Stimulated activated effector memory CD8-positive, alpha-beta T cell treated with anti-CD3 and anti-CD28 coated beads, Interleukin-12 subunit alpha, Interleukin-12 subunit beta, amount 100 ng/mL, for 72 hours (primary cell): Measurements from ENCODE around the gene RPS5.
"Not testable (repeated sequence)": the region's sequence is repeated elsewhere in the genome, so short reads cannot be mapped to it uniquely, and the experiment has no call there.

Source experiments
- ATAC-seq: fragments of 150-1000 bp; cut with Tn5 transposase; 2 replicates; pipeline ENCODE4 v1.10.0; 2021
- DNase-seq, 2 donors: peaks; one replicate each; pipeline ENCODE4 v3.0.0; 2021 to 2022; ENCODE audit warnings: low spot score in 2 of 2
- H3K27ac Mint-ChIP-seq: one replicate; pipeline ENCODE4 v1.8.0; 2022; ENCODE audit warnings: mild to moderate bottlenecking, mixed read lengths
- H3K36me3 Mint-ChIP-seq: one replicate; pipeline ENCODE4 v1.8.0; 2022; ENCODE audit warnings: mild to moderate bottlenecking, mixed read lengths
- H3K4me1 Mint-ChIP-seq: one replicate; pipeline ENCODE4 v1.8.0; 2022; ENCODE audit warnings: mixed read lengths
- H3K4me3 Mint-ChIP-seq: one replicate; pipeline ENCODE4 v1.8.0; 2022; ENCODE audit warnings: mild to moderate bottlenecking, mixed read lengths
- H3K9me3 Mint-ChIP-seq: one replicate; pipeline ENCODE4 v1.8.0; 2022; ENCODE audit warnings: mixed read lengths

Gene RPS5

GRCh38 chr19:58403920-58404478, 16.9 kb downstream of the RPS5 start:
- not testable (repeated sequence) for H3K27ac Mint-ChIP-seq, H3K4me3 Mint-ChIP-seq, H3K9me3 Mint-ChIP-seq, DNase-seq, ATAC-seq
- Mint-ChIP-seq H3K4me1 (peaks cover 39% of the 10 kb centered on the region), H3K36me3 (peaks cover 15% of the 10 kb centered on the region)

- peaks cover 14% of the 10 kb centered on the region for H3K36me3 Mint-ChIP-seq
- peak overlapping the region; percentile 92 for H3K4me3 Mint-ChIP-seq
- no peaks in the 10 kb centered on the region for H3K9me3 Mint-ChIP-seq
- DNase-seq (no peak), ATAC-seq (no peak)
- H3K4me1 Mint-ChIP-seq, result peaks cover 37% of the 10 kb centered on the region
- peak overlapping the region; percentile 90 for H3K27ac Mint-ChIP-seq
Observed at GRCh38 chr19:58406818-58407657, 20.0 kb downstream of the RPS5 start.

- Mint-ChIP-seq H3K27ac (peak overlapping the region; percentile 90), H3K36me3 (peaks cover 20% of the 10 kb centered on the region), H3K4me1 (peaks cover 37% of the 10 kb centered on the region), H3K9me3 (no peaks in the 10 kb centered on the region), H3K4me3 (peak overlapping the region; percentile 92)
- DNase-seq, result no peak
- ATAC-seq, result peak; percentile 49
Observed at GRCh38 chr19:58407658-58408151, 20.6 kb downstream of the RPS5 start.

- H3K4me3 Mint-ChIP-seq, result peak within 1 kb of the TSS; percentile 92
- peaks cover 37% of the 10 kb centered on the region for H3K4me1 Mint-ChIP-seq
- ATAC-seq, result peak; percentile 96
- peaks cover 27% of the 10 kb centered on the region for H3K36me3 Mint-ChIP-seq
- H3K27ac Mint-ChIP-seq, result peak within 1 kb of the TSS; percentile 90
- peak; percentile 92 to 97 for DNase-seq
- no peaks in the 10 kb centered on the region for H3K9me3 Mint-ChIP-seq
Observed at GRCh38 chr19:58408152-58409009, 21.3 kb downstream of the RPS5 start, which contains the start of gene ZNF584. ZNF584 (plus strand) TSS chr19:58408649; CDS start chr19:58409148, 499 bp downstream.

GRCh38 chr19:58409010-58409790, 22.1 kb downstream of the RPS5 start:
- ATAC-seq (peak; percentile 19), DNase-seq (peak in 1 of 2 donors; percentile 69)
- Mint-ChIP-seq H3K9me3 (no peaks in the 10 kb centered on the region), H3K4me1 (peaks cover 37% of the 10 kb centered on the region), H3K4me3 (peak overlapping the region; percentile 92), H3K36me3 (peaks cover 34% of the 10 kb centered on the region), H3K27ac (peak overlapping the region; percentile 90)

- Mint-ChIP-seq H3K4me1 (no peaks in the 10 kb centered on the region), H3K36me3 (peaks cover 83% of the 10 kb centered on the region), H3K9me3 (no peaks in the 10 kb centered on the region), H3K4me3 (no peak overlapping the region), H3K27ac (no peak overlapping the region)
- no peak for DNase-seq
- peak; percentile 24 for ATAC-seq
Observed at GRCh38 chr19:58416604-58417003, 29.5 kb downstream of the RPS5 start.

- DNase-seq (no peak), ATAC-seq (no peak)
- no peaks in the 10 kb centered on the region for H3K4me1 Mint-ChIP-seq
- no peak overlapping the region for H3K4me3 Mint-ChIP-seq
- H3K36me3 Mint-ChIP-seq, result peaks cover 78% of the 10 kb centered on the region
- no peaks in the 10 kb centered on the region for H3K9me3 Mint-ChIP-seq
- no peak overlapping the region for H3K27ac Mint-ChIP-seq
Observed at GRCh38 chr19:58417071-58417470, 30.0 kb downstream of the RPS5 start.

- peaks cover 11% of the 10 kb centered on the region for H3K36me3 Mint-ChIP-seq
- peaks cover 25% of the 10 kb centered on the region for H3K9me3 Mint-ChIP-seq
- no peak overlapping the region for H3K4me3 Mint-ChIP-seq
- no peak overlapping the region for H3K27ac Mint-ChIP-seq
- ATAC-seq, result no peak
- no peak for DNase-seq
- H3K4me1 Mint-ChIP-seq, result no peaks in the 10 kb centered on the region
Observed at GRCh38 chr19:58428617-58429016, 41.5 kb downstream of the RPS5 start.

GRCh38 chr19:58429745-58430144, 42.7 kb downstream of the RPS5 start:
- peaks cover 25% of the 10 kb centered on the region for H3K9me3 Mint-ChIP-seq
- ATAC-seq, result no peak

GRCh38 chr19:58434217-58434616, 47.1 kb downstream of the RPS5 start:
- Mint-ChIP-seq H3K4me3 (no peak overlapping the region), H3K9me3 (peaks cover 29% of the 10 kb centered on the region), H3K4me1 (peaks cover 14% of the 10 kb centered on the region), H3K27ac (no peak overlapping the region), H3K36me3 (peaks cover 54% of the 10 kb centered on the region)
- ATAC-seq (no peak), DNase-seq (no peak)

More at GRCh38 chr19:58429745-58430144, 42.7 kb downstream of the RPS5 start:
- H3K27ac Mint-ChIP-seq, result no peak overlapping the region
- H3K4me1 Mint-ChIP-seq, result no peaks in the 10 kb centered on the region
- no peak for DNase-seq
- peaks cover 22% of the 10 kb centered on the region for H3K36me3 Mint-ChIP-seq
- no peak overlapping the region for H3K4me3 Mint-ChIP-seq

GRCh38 chr19:58439576-58440554, 52.8 kb downstream of the RPS5 start, which contains the start of gene ZNF132:
ZNF132 (minus strand) TSS chr19:58440153; CDS start chr19:58439821, 332 bp downstream.
- Mint-ChIP-seq H3K36me3 (peaks cover 43% of the 10 kb centered on the region), H3K9me3 (peaks cover 28% of the 10 kb centered on the region)

GRCh38 chr19:58440556-58440955, 53.5 kb downstream of the RPS5 start:
- H3K27ac Mint-ChIP-seq, result peak overlapping the region; percentile 96
- peaks cover 36% of the 10 kb centered on the region for H3K36me3 Mint-ChIP-seq
- peaks cover 33% of the 10 kb centered on the region for H3K4me1 Mint-ChIP-seq
- DNase-seq, result no peak
- peaks cover 28% of the 10 kb centered on the region for H3K9me3 Mint-ChIP-seq
- no peak for ATAC-seq
- peak overlapping the region; percentile 91 for H3K4me3 Mint-ChIP-seq

More at GRCh38 chr19:58439576-58440554, 52.8 kb downstream of the RPS5 start, which contains the start of gene ZNF132:
- Mint-ChIP-seq H3K27ac (peak within 1 kb of the TSS; percentile 96), H3K4me1 (peaks cover 33% of the 10 kb centered on the region), H3K4me3 (peak within 1 kb of the TSS; percentile 91)
- peak; percentile 70 to 91 for DNase-seq
- peak; percentile 99 for ATAC-seq

GRCh38 chr19:58442986-58443385, 55.9 kb downstream of the RPS5 start:
- not testable (repeated sequence) for H3K4me3 Mint-ChIP-seq, H3K27ac Mint-ChIP-seq, DNase-seq, ATAC-seq
- peaks cover 12% of the 10 kb centered on the region for H3K36me3 Mint-ChIP-seq
- peaks cover 16% of the 10 kb centered on the region for H3K9me3 Mint-ChIP-seq
- H3K4me1 Mint-ChIP-seq, result peaks cover 30% of the 10 kb centered on the region
